GM18858 (cell line): ENCODE measurements around the gene SUSD1.
"Not testable (repeated sequence)": the region's sequence is repeated elsewhere in the genome, so short reads cannot be mapped to it uniquely, and the experiment has no call there.

Experiments used
- ATAC-seq: cut with Tn5 transposase; IDR thresholded peaks from one replicate; pipeline ENCODE4 v1.9.1; 2021; ENCODE audit not compliant: unreplicated experiment

The SUSD1 gene

GRCh38 chr9:112132356-112132755 is 42.7 kb downstream of the SUSD1 start:
- no peak for ATAC-seq

GRCh38 chr9:112130997-112131396 is 44.1 kb downstream of the SUSD1 start:
- ATAC-seq, result no peak

GRCh38 chr9:112130347-112130746 is 44.8 kb downstream of the SUSD1 start:
- ATAC-seq, result no peak

- no peak for ATAC-seq
Observed at GRCh38 chr9:112129246-112129645, 45.9 kb downstream of the SUSD1 start.

- not testable (repeated sequence) for ATAC-seq
Observed at GRCh38 chr9:112128399-112128798, 46.7 kb downstream of the SUSD1 start.

- ATAC-seq, result no peak
Observed at GRCh38 chr9:112127281-112127680, 47.8 kb downstream of the SUSD1 start.

- no peak for ATAC-seq
Observed at GRCh38 chr9:112125951-112126388, 49.1 kb downstream of the SUSD1 start.

GRCh38 chr9:112124156-112124555 is 50.9 kb downstream of the SUSD1 start:
- ATAC-seq, result no peak

GRCh38 chr9:112121633-112122032 is 53.5 kb downstream of the SUSD1 start:
- no peak for ATAC-seq

GRCh38 chr9:112120439-112120925 is 54.6 kb downstream of the SUSD1 start:
- ATAC-seq, result no peak

GRCh38 chr9:112120030-112120341 is 55.1 kb downstream of the SUSD1 start:
- ATAC-seq, result no peak

GRCh38 chr9:112119225-112120029 is 55.7 kb downstream of the SUSD1 start:
- no peak for ATAC-seq

- ATAC-seq, result no peak
Observed at GRCh38 chr9:112118009-112118408, 57.1 kb downstream of the SUSD1 start.

GRCh38 chr9:112115970-112116753 is 58.9 kb downstream of the SUSD1 start:
- ATAC-seq, result no peak

GRCh38 chr9:112115109-112115508 is 60.0 kb downstream of the SUSD1 start:
- no peak for ATAC-seq

GRCh38 chr9:112112941-112113681 is 62.0 kb downstream of the SUSD1 start:
- ATAC-seq, result no peak

GRCh38 chr9:112112519-112112918 is 62.6 kb downstream of the SUSD1 start:
- ATAC-seq, result no peak

- ATAC-seq, result no peak
Observed at GRCh38 chr9:112111461-112111860, 63.6 kb downstream of the SUSD1 start.

GRCh38 chr9:112110777-112111113 is 64.4 kb downstream of the SUSD1 start:
- no peak for ATAC-seq

- ATAC-seq, result no peak
Observed at GRCh38 chr9:112110094-112110776, 64.9 kb downstream of the SUSD1 start.

- no peak for ATAC-seq
Observed at GRCh38 chr9:112104901-112105300, 70.2 kb downstream of the SUSD1 start.
